GM12878 (cell line): ENCODE results near the gene ZNF385A. TPM values are rescaled to one million over a fixed set of nuclear protein-coding genes. Genes with fewer than 3 reads are reported as not detected.
A peak's percentile ranks its signal among the peaks of the same experiment; 100 is the strongest.

Experiments
- ATAC-seq: fragments of 200-7000 bp; cut with Tn5 transposase; 3 replicates; pipeline ENCODE4 v1.9.1; 2020; ENCODE audit warnings: mild to moderate bottlenecking, moderate library complexity
- BruUV-seq: library from RNA; stranded (reverse); fragments of 400-500 nt; replicated peaks from 2 replicates; lab custom pipeline; 2021; lab: Mats Ljungman, UMichigan
- CTCF ChIA-PET: fragments of 300-600 bp; sonication (Branson Sonifier 250); formaldehyde crosslinking; extraction: SDS; loops from one replicate; lab custom pipeline; 2021; ENCODE audit warnings: inconsistent platforms; lab: Yijun Ruan, JAX
- POLR2A ChIA-PET: fragments of 350-600 bp; formaldehyde crosslinking; extraction: SDS; loops from one replicate; lab custom pipeline; 2021; ENCODE audit warnings: inconsistent platforms; lab: Charles Lee
- RAD21 ChIA-PET: fragments of 300-600 bp; sonication (Branson Sonifier 250); formaldehyde crosslinking; loops from one replicate; lab custom pipeline; 2023; ENCODE audit warnings: antibody characterized with exemption; ENCODE audit not compliant: unreplicated experiment; lab: Charles Lee
- SMC1A ChIA-PET: fragments of 300-600 bp; sonication (Branson Sonifier 250); formaldehyde crosslinking; loops from one replicate; lab custom pipeline; 2023; ENCODE audit not compliant: unreplicated experiment, uncharacterized antibody; lab: Charles Lee
- DNase-seq: peaks from one replicate; pipeline ENCODE4 v3.0.0-alpha.2; 2011; ENCODE audit warnings: low read depth, low spot score
- FAIRE-seq: peaks from 3 replicates; lab custom pipeline; 2011; peaks lifted over from hg19 to GRCh38; lab: Jason Lieb, UNC
- H2AFZ ChIP-seq: 2 replicates; pipeline ENCODE4 v1.6.0; 2011; ENCODE audit warnings: low read depth, low read length, control low read depth; ENCODE audit not compliant: control insufficient read depth
- H3K27ac ChIP-seq: 2 replicates; pipeline ENCODE4 v1.5.1; 2011; ENCODE audit warnings: control low read depth; ENCODE audit not compliant: control insufficient read depth, insufficient read depth
- H3K27me3 ChIP-seq, 2 experiments: replicated peaks in 1 of 2; 2 replicates each; pipeline versions ENCODE4 v1.6.0 to v1.6.1; 2011; ENCODE audit warnings: low read length in 1 of 2; ENCODE audit not compliant: control insufficient read depth in 2 of 2, insufficient read depth in 2 of 2
- H3K36me3 ChIP-seq, 2 experiments: 2 replicates each; pipeline ENCODE4 v1.5.1; 2011; ENCODE audit warnings: low read length in 1 of 2; ENCODE audit not compliant: control insufficient read depth in 2 of 2, insufficient read depth in 2 of 2
- H3K4me1 ChIP-seq: 2 replicates; pipeline ENCODE4 v1.6.1; 2011; ENCODE audit warnings: mild to moderate bottlenecking, low read length, moderate library complexity, mixed read lengths; ENCODE audit not compliant: control insufficient read depth, insufficient read depth
- H3K4me2 ChIP-seq: 2 replicates; pipeline ENCODE4 v1.6.0; 2011; ENCODE audit warnings: control low read depth; ENCODE audit not compliant: control insufficient read depth, insufficient read depth
- H3K4me3 ChIP-seq: fragments of 200-600 bp; sonication (generic); 2 replicates; pipeline ENCODE4 v1.5.1; 2016
- H3K79me2 ChIP-seq: 2 replicates; pipeline ENCODE4 v1.6.0; 2011; ENCODE audit warnings: low read length; ENCODE audit not compliant: control insufficient read depth, insufficient read depth
- H3K9ac ChIP-seq: 2 replicates; pipeline ENCODE4 v1.8.0; 2011; ENCODE audit warnings: low read length, control low read depth, mixed read lengths; ENCODE audit not compliant: control insufficient read depth, insufficient read depth
- H3K9me3 ChIP-seq: replicated peaks from 3 replicates; pipeline ENCODE4 v1.5.1; 2011; ENCODE audit warnings: mild to moderate bottlenecking, low read length; ENCODE audit not compliant: control insufficient read depth, insufficient read depth
- H4K20me1 ChIP-seq: 2 replicates; pipeline ENCODE4 v1.6.0; 2011; ENCODE audit not compliant: control insufficient read depth, insufficient read depth
- BACH1 ChIP-seq: fragments of 450-650 bp; IDR thresholded peaks from 2 replicates; pipeline ENCODE4 v1.6.1; 2017; ENCODE audit warnings: mild to moderate bottlenecking, borderline replicate concordance
- CBFB ChIP-seq: IDR thresholded peaks from 2 replicates; pipeline ENCODE4 v1.6.1; 2016; ENCODE audit warnings: antibody characterized with exemption, low read depth
- CHD2 ChIP-seq: IDR thresholded peaks from 2 replicates; pipeline ENCODE4 v1.6.1; 2011; ENCODE audit warnings: low read depth, low read length, improper control_type of control experiment, borderline replicate concordance
- CHD4 ChIP-seq: fragments of 200-600 bp; sonication (generic); IDR thresholded peaks from 2 replicates; pipeline ENCODE4 v1.6.1; 2016; ENCODE audit warnings: mild to moderate bottlenecking
- EED ChIP-seq: sonication (generic); IDR thresholded peaks from 2 replicates; pipeline ENCODE4 v1.6.1; 2016; ENCODE audit warnings: antibody characterized with exemption, low read depth
- ELK1 ChIP-seq: IDR thresholded peaks from 2 replicates; pipeline ENCODE4 v1.6.1; 2012; ENCODE audit warnings: low read depth, low read length, improper control_type of control experiment
- FOXK2 ChIP-seq: fragments of 450-650 bp; IDR thresholded peaks from 2 replicates; pipeline ENCODE4 v1.6.1; 2017; ENCODE audit warnings: mild to moderate bottlenecking, moderate library complexity
- KLF5 ChIP-seq: fragments of 450-650 bp; IDR thresholded peaks from 2 replicates; pipeline ENCODE4 v1.6.1; 2014; ENCODE audit warnings: mild to moderate bottlenecking; ENCODE audit not compliant: partially characterized antibody
- MYC ChIP-seq: IDR thresholded peaks from 2 replicates; pipeline ENCODE4 v1.6.1; 2011; ENCODE audit warnings: mild to moderate bottlenecking, low read length, moderate library complexity, inconsistent platforms; ENCODE audit not compliant: insufficient read depth, insufficient replicate concordance, insufficient read length, severe bottlenecking
- NKRF ChIP-seq: fragments of 450-650 bp; conservative IDR thresholded peaks from 2 replicates; pipeline ENCODE4 v1.6.1; 2017; ENCODE audit warnings: mild to moderate bottlenecking, moderate library complexity
- NR2C2 ChIP-seq: IDR thresholded peaks from 2 replicates; pipeline ENCODE4 v1.6.1; 2011; ENCODE audit warnings: borderline replicate concordance, low read depth; ENCODE audit not compliant: control insufficient read depth, insufficient read length
- POLR2A ChIP-seq: IDR thresholded peaks from 2 replicates; pipeline ENCODE4 v1.6.1; 2011; ENCODE audit warnings: low read depth, mild to moderate bottlenecking, low read length
- POU2F2 ChIP-seq: IDR thresholded peaks from 3 replicates; pipeline ENCODE4 v1.6.1; 2011; ENCODE audit warnings: low read depth, mild to moderate bottlenecking, low read length, borderline replicate concordance
- SMAD5 ChIP-seq: IDR thresholded peaks from 2 replicates; pipeline ENCODE4 v1.6.1; 2016; ENCODE audit warnings: antibody characterized with exemption, low read depth
- ZBED1 ChIP-seq: IDR thresholded peaks from 2 replicates; pipeline ENCODE4 v1.6.1; 2016; ENCODE audit warnings: borderline replicate concordance
- ZNF24 ChIP-seq: fragments of 450-650 bp; IDR thresholded peaks from 2 replicates; pipeline ENCODE4 v1.6.1; 2017; ENCODE audit warnings: antibody characterized with exemption, mild to moderate bottlenecking
- WGBS: methylation state at CpG from one replicate; pipeline ENCODE4 v1.1.6; 2016; ENCODE audit warnings: low lambda C conversion rate; ENCODE audit not compliant: insufficient replicate concordance, insufficient coverage; ENCODE audit errors: missing lambda C conversion rate; 5-methylcytosine and 5-hydroxymethylcytosine counted together
- in situ Hi-C: fragments of 300-500 bp; cut with MboI; formaldehyde crosslinking; loops from 9 replicates; pipeline ENCODE4 v1.14.3; 2018; ENCODE audit warnings: mixed read lengths
- intact Hi-C: fragments of 100-400 bp; cut with micrococcal nuclease; formaldehyde crosslinking; loops from one replicate; pipeline ENCODE4 v1.14.2; 2022; ENCODE audit not compliant: unreplicated experiment
- polyA plus RNA-seq, 11 experiments: library from polyadenylated mRNA; depleted of rRNA in 4 of 11; unstranded in 6 of 11; stranded (reverse) in 5 of 11; fragments of >200 nt; fragmentation: Nextera tagmentation in 4 of 11; fragmentation: Illumina TruSeq in 1 of 11; extraction: Ambion mirVana in 4 of 11; extraction: Trizol in 1 of 11; gene quantifications; 1 replicate in 1 of 11; 2 replicates in 10 of 11; pipeline versions ENCODE4 v1.2.1 to v1.2.3, GENCODE V29; 2011 to 2016; ENCODE audit warnings: inconsistent platforms in 2 of 11, missing spikeins in 2 of 11, low read depth in 1 of 11
- total RNA-seq, 4 experiments: library from RNA; depleted of rRNA in 3 of 4; stranded (reverse); fragments of >200 nt in 3 of 4; fragmentation: Illumina TruSeq in 1 of 4; extraction: Trizol in 1 of 4; gene quantifications; 2 replicates each; pipeline versions ENCODE4 v1.2.1 to v1.2.3, GENCODE V29; 2013 to 2021
- TF ChIP-seq, protein P1 (sequence below): fragments of 450-650 bp; formaldehyde crosslinking; IDR thresholded peaks from 2 replicates; pipeline ENCODE4 v1.4.0; 2022; ENCODE audit warnings: mild to moderate bottlenecking, moderate library complexity

The ZNF385A gene
- total and polyA plus RNA-seq, 10 of the 15 experiments (the other 5 are each of a cell fraction or from before 2014, with no cell fraction given), result 0.26 to 26.1 (median 4.9) TPM

- FAIRE-seq (no peak), ATAC-seq (no peak), DNase-seq (no peak)
- H4K20me1 ChIP-seq, result no peaks in the 10 kb centered on the region
- SMC1A ChIA-PET, result interaction anchor here (0.7 to 2.5 kb wide), 12 partner anchors 11 to 142 kb away, joined by 3 to 10 read pairs (median 6); partner anchors contain the start of gene COPZ1
- H3K27ac ChIP-seq, result peak overlapping the region; percentile 92
- in situ Hi-C loops (no loop called here), intact Hi-C loops (loop anchor here (2.0 kb wide), 2 partner anchors 33 to 137 kb away; partner anchors contain the start of gene COPZ1)
- BruUV-seq, result no TSS peak
- 17% methylated on average over 2 of the region's 2 CpGs for WGBS
- no peaks in the 10 kb centered on the region for H3K79me2 ChIP-seq
- peak overlapping the region; percentile 89; the same call in 1 of the 2 replicates for H3K9ac ChIP-seq
- RAD21 ChIA-PET, result interaction anchor here (0.7 to 2.8 kb wide), 8 partner anchors 11 to 136 kb away, joined by 3 to 22 read pairs (median 7); partner anchors contain the start of genes CBX5, COPZ1 and HNRNPA1
- peak overlapping the region; percentile 92 for H3K4me2 ChIP-seq
- TF ChIP-seq ZNF24 (no peak), NKRF (no peak), CBFB (no peak), MYC (no peak), CHD2 (no peak), POU2F2 (no peak), ZBED1 (no peak), POLR2A (no peak), BACH1 (no peak), KLF5 (no peak), SMAD5 (no peak), ELK1 (no peak), NR2C2 (no peak), EED (no peak), CHD4 (no peak), FOXK2 (no peak)
- TF ChIP-seq, protein P1, sequence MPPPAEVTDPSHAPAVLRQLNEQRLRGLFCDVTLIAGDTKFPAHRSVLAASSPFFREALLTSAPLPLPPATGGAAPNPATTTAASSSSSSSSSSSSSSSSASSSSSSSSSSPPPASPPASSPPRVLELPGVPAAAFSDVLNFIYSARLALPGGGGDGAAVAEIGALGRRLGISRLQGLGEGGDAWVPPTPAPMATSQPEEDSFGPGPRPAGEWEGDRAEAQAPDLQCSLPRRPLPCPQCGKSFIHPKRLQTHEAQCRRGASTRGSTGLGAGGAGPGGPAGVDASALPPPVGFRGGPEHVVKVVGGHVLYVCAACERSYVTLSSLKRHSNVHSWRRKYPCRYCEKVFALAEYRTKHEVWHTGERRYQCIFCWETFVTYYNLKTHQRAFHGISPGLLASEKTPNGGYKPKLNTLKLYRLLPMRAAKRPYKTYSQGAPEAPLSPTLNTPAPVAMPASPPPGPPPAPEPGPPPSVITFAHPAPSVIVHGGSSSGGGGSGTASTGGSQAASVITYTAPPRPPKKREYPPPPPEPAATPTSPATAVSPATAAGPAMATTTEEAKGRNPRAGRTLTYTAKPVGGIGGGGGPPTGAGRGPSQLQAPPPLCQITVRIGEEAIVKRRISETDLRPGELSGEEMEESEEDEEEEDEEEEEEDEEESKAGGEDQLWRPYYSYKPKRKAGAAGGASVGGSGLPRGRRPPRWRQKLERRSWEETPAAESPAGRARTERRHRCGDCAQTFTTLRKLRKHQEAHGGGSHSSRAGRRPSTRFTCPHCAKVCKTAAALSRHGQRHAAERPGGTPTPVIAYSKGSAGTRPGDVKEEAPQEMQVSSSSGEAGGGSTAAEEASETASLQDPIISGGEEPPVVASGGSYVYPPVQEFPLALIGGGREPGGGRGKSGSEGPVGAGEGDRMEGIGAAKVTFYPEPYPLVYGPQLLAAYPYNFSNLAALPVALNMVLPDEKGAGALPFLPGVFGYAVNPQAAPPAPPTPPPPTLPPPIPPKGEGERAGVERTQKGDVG (CRISPR knock-in tag), result no peak
- TF ChIP-seq, all 136 proteins: peak for 0
- CTCF ChIA-PET, result interaction anchor here (0.8 to 8.6 kb wide), 13 partner anchors 23 to 325 kb away, joined by 3 to 116 read pairs (median 13); partner anchors contain the start of gene COPZ1
- POLR2A ChIA-PET, result interaction anchor here (0.7 to 3.8 kb wide), 7 partner anchors 22 to 110 kb away, joined by 3 to 29 read pairs (median 4); partner anchors contain the start of genes CBX5 and HNRNPA1
- Histone ChIP-seq H3K27me3 (no peaks in the 10 kb centered on the region), H2AFZ (no peak overlapping the region), H3K9me3 (no peaks in the 10 kb centered on the region), H3K4me1 (peaks cover 12% of the 10 kb centered on the region; the same call in 1 of the 2 replicates), H3K4me3 (peak overlapping the region; percentile 84; the same call in 1 of the 2 replicates), H3K36me3 (no peaks in the 10 kb centered on the region)
Observed at GRCh38 chr12:54357506-54358190, 26.9 kb downstream of the ZNF385A start.
